Psoas muscle (tissue), 8 donors: ENCODE data around the gene INAFM1. TPM values are rescaled to one million over a fixed set of nuclear protein-coding genes. Genes with fewer than 3 reads are reported as not detected.

Experiments used
- ATAC-seq, 4 donors: fragments of 200-7000 bp; cut with Tn5 transposase; one replicate each; pipeline ENCODE4 v1.9.1; 2020; ENCODE audit warnings: moderate library complexity in 3 of 4, mild to moderate bottlenecking in 2 of 4
- DNase-seq, 2 donors: peaks; one replicate each; pipeline ENCODE4 v3.0.0-alpha.2; 2020
- H3K27ac ChIP-seq: fragments of 200-600 bp; one replicate; pipeline ENCODE4 v1.8.0; 2022
- H3K27me3 ChIP-seq, 3 donors: fragments of 200-600 bp in 1 of 3; one replicate each; pipeline versions ENCODE4 v1.6.1 to v1.8.0; 2013 to 2022; ENCODE audit warnings: low read length in 2 of 3, mild to moderate bottlenecking in 2 of 3, moderate library complexity in 1 of 3; ENCODE audit not compliant: insufficient read depth in 3 of 3
- H3K36me3 ChIP-seq, 2 donors: fragments of 200-600 bp in 1 of 2; one replicate each; pipeline versions ENCODE4 v1.6.1 to v1.8.0; 2013 to 2022; ENCODE audit warnings: low read depth in 1 of 2, mild to moderate bottlenecking in 1 of 2, moderate library complexity in 1 of 2; ENCODE audit not compliant: insufficient read depth in 1 of 2
- H3K4me1 ChIP-seq: fragments of 200-600 bp; one replicate; pipeline ENCODE4 v1.8.0; 2022
- H3K4me3 ChIP-seq: fragments of 200-600 bp; one replicate; pipeline ENCODE4 v1.8.0; 2022; ENCODE audit warnings: mild to moderate bottlenecking
- H3K9me3 ChIP-seq: fragments of 200-600 bp; one replicate; pipeline ENCODE4 v1.8.0; 2022
- WGBS, 3 donors: extraction: QIAGEN DNeasy Blood & Tissue Kit; methylation state at CpG; one replicate each; pipeline versions ENCODE4 v1.1.6 to v1.1.7; 2013; 5-methylcytosine and 5-hydroxymethylcytosine counted together
- intact Hi-C, 2 donors: fragments of 100-400 bp; cut with DNase I; formaldehyde crosslinking; loops; one replicate each; pipeline versions ENCODE4 v1.11.0 to v1.14.2; 2022
- polyA plus RNA-seq, 3 donors: library from polyadenylated mRNA; stranded (reverse); fragments of 200-250 nt; gene quantifications; one replicate each; pipeline ENCODE4 v1.2.3, GENCODE V29; 2013
- total RNA-seq, 4 donors: library from RNA; stranded (reverse); fragmentation: NEBNext Ultra II Directional in 2 of 4; extraction: Animal tissue kit (Norgen Biotek cat#: 25700) in 2 of 4; gene quantifications; one replicate each; pipeline versions ENCODE4 v1.2.1 to v1.2.4, GENCODE V29; 2021 to 2023
- TF ChIP-seq, protein P1 (sequence below): fragments of 200-600 bp; IDR thresholded peaks from one replicate; pipeline ENCODE4 v1.8.0; 2022; ENCODE audit warnings: antibody characterized with exemption
- donor health status: healthy with polysubstance abuse.
- donor health status: DM: no; HTN: no; CAD: no; lungs with moderate emphysema.
- donor health status: Bipolar disorder and iron deficiency.
- donor health status: healthy.
- donor health status: DM: yes; HTN: yes; CAD: no.
- donor health status: DM: no; HTN: no; CAD: no.
- donor health status: DM: no; HTN: no; CAD: no.
- donor health status: DM: yes; HTN: yes; CAD: no.

INAFM1 gene
- total and polyA plus RNA-seq, 7 donors: 3.6 to 21.2 (median 14.0) TPM

GRCh38 chr19:47240996-47241918 is 33.4 kb upstream of the INAFM1 start:
- Histone ChIP-seq H3K27me3 (peaks cover 0 to 30% (median 10%) of the 10 kb centered on the region in 3 donors), H3K4me3 (peak overlapping the region; percentile 39), H3K9me3 (no peaks in the 10 kb centered on the region), H3K27ac (no peak overlapping the region), H3K36me3 (no peaks in the 10 kb centered on the region), H3K4me1 (peaks cover 20% of the 10 kb centered on the region)
- TF ChIP-seq, protein P1, sequence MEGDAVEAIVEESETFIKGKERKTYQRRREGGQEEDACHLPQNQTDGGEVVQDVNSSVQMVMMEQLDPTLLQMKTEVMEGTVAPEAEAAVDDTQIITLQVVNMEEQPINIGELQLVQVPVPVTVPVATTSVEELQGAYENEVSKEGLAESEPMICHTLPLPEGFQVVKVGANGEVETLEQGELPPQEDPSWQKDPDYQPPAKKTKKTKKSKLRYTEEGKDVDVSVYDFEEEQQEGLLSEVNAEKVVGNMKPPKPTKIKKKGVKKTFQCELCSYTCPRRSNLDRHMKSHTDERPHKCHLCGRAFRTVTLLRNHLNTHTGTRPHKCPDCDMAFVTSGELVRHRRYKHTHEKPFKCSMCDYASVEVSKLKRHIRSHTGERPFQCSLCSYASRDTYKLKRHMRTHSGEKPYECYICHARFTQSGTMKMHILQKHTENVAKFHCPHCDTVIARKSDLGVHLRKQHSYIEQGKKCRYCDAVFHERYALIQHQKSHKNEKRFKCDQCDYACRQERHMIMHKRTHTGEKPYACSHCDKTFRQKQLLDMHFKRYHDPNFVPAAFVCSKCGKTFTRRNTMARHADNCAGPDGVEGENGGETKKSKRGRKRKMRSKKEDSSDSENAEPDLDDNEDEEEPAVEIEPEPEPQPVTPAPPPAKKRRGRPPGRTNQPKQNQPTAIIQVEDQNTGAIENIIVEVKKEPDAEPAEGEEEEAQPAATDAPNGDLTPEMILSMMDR: no peak
- DNase-seq: peak; percentile 69 to 74
- intact Hi-C loops: loop anchor here in 1 of 2 donors (10.0 kb wide), 1 partner anchor 226 kb away; the partner anchor contains the start of gene NPAS1
- WGBS, 3 donors: 9 to 16% (median 13%) methylated on average over 17 to 27 of the region's 27 CpGs
- ATAC-seq: peak; percentile 34 to 56 (median 45)

GRCh38 chr19:47241919-47242577 is 32.6 kb upstream of the INAFM1 start:
- intact Hi-C loops: loop anchor here in 1 of 2 donors (10.0 kb wide), 1 partner anchor 227 kb away; the partner anchor contains the start of gene NPAS1
- no peak overlapping the region for H3K27ac ChIP-seq
- no peak for ATAC-seq
- peaks cover 20% of the 10 kb centered on the region for H3K4me1 ChIP-seq
- WGBS, 3 donors: 77 to 86% (median 85%) methylated on average over 7 of the region's 7 CpGs
- no peaks in the 10 kb centered on the region for H3K9me3 ChIP-seq
- TF ChIP-seq, protein P1: no peak
- no peak overlapping the region for H3K4me3 ChIP-seq
- no peaks in the 10 kb centered on the region for H3K36me3 ChIP-seq
- no peak for DNase-seq
- H3K27me3 ChIP-seq: peaks cover 0 to 30% (median 10%) of the 10 kb centered on the region in 3 donors

GRCh38 chr19:47243364-47243775 is 31.3 kb upstream of the INAFM1 start:
- Histone ChIP-seq H3K27me3 (peaks cover 0 to 30% (median 10%) of the 10 kb centered on the region in 3 donors), H3K36me3 (no peaks in the 10 kb centered on the region), H3K4me3 (peak overlapping the region; percentile 52), H3K4me1 (peaks cover 20% of the 10 kb centered on the region), H3K27ac (no peak overlapping the region), H3K9me3 (no peaks in the 10 kb centered on the region)
- WGBS, 3 donors: 16 to 27% (median 22%) methylated on average over 5 to 9 of the region's 9 CpGs
- DNase-seq (no peak), ATAC-seq (no peak)
- intact Hi-C loops: loop anchor here in 1 of 2 donors (1.0 to 10.0 kb wide), 3 partner anchors 11 to 229 kb away; partner anchors contain the start of gene NPAS1
- TF ChIP-seq, protein P1: no peak

DNA sequence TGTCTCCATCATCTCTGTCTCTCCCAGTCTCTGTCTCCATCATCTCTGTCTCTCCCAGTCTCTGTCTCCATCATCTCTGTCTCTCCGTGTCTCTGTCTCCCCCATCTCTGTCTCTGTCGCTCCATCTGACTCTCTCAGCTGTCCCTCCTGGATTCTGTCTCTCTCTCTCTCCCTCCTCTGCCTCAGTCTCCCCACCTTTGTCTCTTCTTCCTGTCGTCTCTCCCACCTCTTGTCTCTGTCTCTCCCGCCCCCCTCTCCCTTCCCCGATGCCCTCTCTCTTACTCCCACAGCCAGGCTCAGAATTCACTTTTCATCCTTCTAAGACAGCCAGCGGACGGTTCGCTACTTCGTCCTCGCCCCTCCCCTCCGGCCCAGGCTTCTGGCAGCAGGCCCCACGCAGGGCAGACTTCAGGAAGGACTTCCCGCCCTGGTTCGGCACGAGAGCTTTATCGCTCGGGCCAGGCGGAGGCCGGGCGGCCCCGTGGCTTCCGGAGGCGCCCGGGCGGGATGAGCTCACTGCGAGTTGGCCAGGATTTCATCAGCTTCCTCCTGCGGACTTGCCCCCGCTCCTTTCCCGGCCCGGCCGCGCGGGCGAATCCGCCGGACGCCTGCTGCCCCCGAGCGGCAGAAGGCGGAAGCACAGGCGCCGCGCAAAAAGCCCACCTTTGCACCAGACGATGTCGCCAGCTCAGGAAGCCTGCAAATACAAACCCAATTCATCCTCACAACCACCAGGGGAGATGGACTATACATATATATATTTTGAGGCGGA is 30.7 kb upstream of the INAFM1 start:
- Histone ChIP-seq H3K4me1 (peaks cover 20% of the 10 kb centered on the region), H3K9me3 (no peaks in the 10 kb centered on the region), H3K36me3 (no peaks in the 10 kb centered on the region), H3K27me3 (peaks cover 0 to 30% (median 10%) of the 10 kb centered on the region in 3 donors), H3K27ac (peak overlapping the region; percentile 50), H3K4me3 (peak overlapping the region; percentile 52)
- 1 to 2% (median 2%) methylated on average over 46 of the region's 46 CpGs for WGBS, 3 donors
- intact Hi-C loops: loop anchor here in 1 of 2 donors (1.0 to 10.0 kb wide), 3 partner anchors 12 to 229 kb away; partner anchors contain the start of gene NPAS1
- ATAC-seq (peak; percentile 92 to 95 (median 94)), DNase-seq (peak; percentile 91 to 96)
- TF ChIP-seq, protein P1: peak; percentile 99
